Progenitor cell of endocrine pancreas (in vitro differentiated cells): ENCODE measurements around the gene CCDC112. TPM values are rescaled to one million over a fixed set of nuclear protein-coding genes. Genes with fewer than 3 reads are reported as not detected.

ENCODE experiments used
- DNase-seq: peaks from one replicate; pipeline ENCODE4 v3.0.0; 2021; ENCODE audit warnings: low spot score; ENCODE audit not compliant: unreplicated experiment
- H3K27ac Mint-ChIP-seq: 2 replicates; pipeline ENCODE4 v1.8.0; 2021; ENCODE audit warnings: mild to moderate bottlenecking, moderate library complexity, mixed read lengths
- H3K27me3 Mint-ChIP-seq: 2 replicates; pipeline ENCODE4 v1.8.0; 2021; ENCODE audit warnings: mixed read lengths
- H3K36me3 Mint-ChIP-seq: 2 replicates; pipeline ENCODE4 v1.8.0; 2022; ENCODE audit warnings: mixed read lengths; ENCODE audit not compliant: insufficient read depth
- H3K4me1 Mint-ChIP-seq: 2 replicates; pipeline ENCODE4 v1.8.0; 2021; ENCODE audit warnings: low read depth, mixed read lengths
- H3K4me3 Mint-ChIP-seq: 2 replicates; pipeline ENCODE4 v1.8.0; 2021; ENCODE audit warnings: low read depth, mild to moderate bottlenecking, moderate library complexity, mixed read lengths
- H3K9me3 Mint-ChIP-seq: 2 replicates; pipeline ENCODE4 v1.8.0; 2021; ENCODE audit warnings: low read depth, mixed read lengths
- total RNA-seq: library from RNA; stranded (reverse); gene quantifications from 2 replicates; pipeline ENCODE4 v1.2.1, GENCODE V29; 2021
- TF ChIP-seq, protein P1 (sequence below): fragments of 200-600 bp; sonication (generic); IDR thresholded peaks from one replicate; pipeline ENCODE4 v1.5.0; 2021; ENCODE audit warnings: antibody characterized with exemption, mild to moderate bottlenecking; ENCODE audit not compliant: unreplicated experiment

Gene CCDC112
- total RNA-seq, 1 donor from 2014 or later: 10.8 TPM

DNA sequence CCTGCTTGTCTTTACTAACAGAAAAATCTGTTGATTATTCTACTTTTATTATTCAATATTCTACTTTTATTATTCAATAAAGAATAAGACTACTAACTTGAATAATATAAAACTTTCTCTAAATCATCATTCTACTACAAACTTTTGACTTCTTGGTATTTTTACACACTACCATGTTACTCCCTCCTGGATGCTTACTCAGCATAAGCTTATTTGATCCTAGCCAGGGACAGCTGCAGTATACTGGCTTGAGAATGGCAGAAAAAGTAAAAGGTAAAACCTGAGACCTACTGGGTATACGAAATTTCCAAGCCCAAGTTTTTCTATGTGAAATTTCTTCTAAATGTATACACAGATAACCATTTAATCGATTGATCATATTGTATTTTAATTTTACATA, 59.9 kb downstream of the CCDC112 start:
- peaks cover 11% of the 10 kb centered on the region for H3K36me3 Mint-ChIP-seq
- peaks cover 6% of the 10 kb centered on the region for H3K4me1 Mint-ChIP-seq
- H3K27me3 Mint-ChIP-seq: no peaks in the 10 kb centered on the region
- no peak overlapping the region for H3K4me3 Mint-ChIP-seq
- TF ChIP-seq, protein P1, sequence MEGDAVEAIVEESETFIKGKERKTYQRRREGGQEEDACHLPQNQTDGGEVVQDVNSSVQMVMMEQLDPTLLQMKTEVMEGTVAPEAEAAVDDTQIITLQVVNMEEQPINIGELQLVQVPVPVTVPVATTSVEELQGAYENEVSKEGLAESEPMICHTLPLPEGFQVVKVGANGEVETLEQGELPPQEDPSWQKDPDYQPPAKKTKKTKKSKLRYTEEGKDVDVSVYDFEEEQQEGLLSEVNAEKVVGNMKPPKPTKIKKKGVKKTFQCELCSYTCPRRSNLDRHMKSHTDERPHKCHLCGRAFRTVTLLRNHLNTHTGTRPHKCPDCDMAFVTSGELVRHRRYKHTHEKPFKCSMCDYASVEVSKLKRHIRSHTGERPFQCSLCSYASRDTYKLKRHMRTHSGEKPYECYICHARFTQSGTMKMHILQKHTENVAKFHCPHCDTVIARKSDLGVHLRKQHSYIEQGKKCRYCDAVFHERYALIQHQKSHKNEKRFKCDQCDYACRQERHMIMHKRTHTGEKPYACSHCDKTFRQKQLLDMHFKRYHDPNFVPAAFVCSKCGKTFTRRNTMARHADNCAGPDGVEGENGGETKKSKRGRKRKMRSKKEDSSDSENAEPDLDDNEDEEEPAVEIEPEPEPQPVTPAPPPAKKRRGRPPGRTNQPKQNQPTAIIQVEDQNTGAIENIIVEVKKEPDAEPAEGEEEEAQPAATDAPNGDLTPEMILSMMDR: no peak
- no peak for DNase-seq
- no peak overlapping the region for H3K27ac Mint-ChIP-seq
- no peaks in the 10 kb centered on the region for H3K9me3 Mint-ChIP-seq

DNA sequence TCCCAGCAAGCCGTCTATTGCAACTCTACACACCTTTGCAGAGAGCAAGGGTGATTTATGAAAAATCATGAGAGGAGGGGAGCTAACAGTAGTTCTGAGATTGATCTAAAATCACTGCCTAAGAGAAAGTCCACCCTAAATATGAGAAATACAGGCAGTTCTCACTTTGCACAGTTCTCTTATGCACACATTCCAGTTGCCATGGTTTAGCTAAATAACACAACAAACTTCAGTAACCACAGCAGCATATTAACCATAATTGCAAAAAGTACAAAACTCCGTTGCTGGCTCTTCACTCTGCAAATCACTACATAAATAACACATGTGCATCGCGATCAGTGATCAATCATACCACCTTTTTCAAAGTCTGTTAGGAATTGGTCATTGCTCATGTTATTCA, 64.9 kb downstream of the CCDC112 start:
- H3K27ac Mint-ChIP-seq: no peak overlapping the region
- no peak overlapping the region for H3K4me3 Mint-ChIP-seq

DNA sequence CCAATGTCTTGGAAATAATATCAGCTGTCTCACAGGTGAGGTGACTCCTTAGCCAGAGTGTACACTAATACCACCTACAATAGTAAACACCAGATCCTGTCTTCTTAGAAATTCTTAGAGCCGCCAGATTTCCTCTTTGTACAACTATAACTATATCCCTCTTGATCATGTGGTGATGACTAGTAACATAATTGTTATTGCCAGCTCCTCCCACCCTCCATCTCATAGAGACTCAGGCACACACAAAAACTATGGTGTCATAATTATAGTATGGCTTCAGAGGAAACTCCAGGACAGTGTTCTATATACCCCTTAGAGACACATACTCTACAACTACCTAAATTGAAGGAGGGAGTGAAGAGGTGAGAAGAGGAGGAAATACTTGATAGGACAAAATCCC, 66.8 kb downstream of the CCDC112 start:
- Mint-ChIP-seq H3K27ac (no peak overlapping the region), H3K9me3 (no peaks in the 10 kb centered on the region), H3K27me3 (no peaks in the 10 kb centered on the region), H3K4me1 (no peaks in the 10 kb centered on the region), H3K4me3 (no peak overlapping the region), H3K36me3 (peaks cover 12% of the 10 kb centered on the region)
- TF ChIP-seq, protein P1: no peak
- no peak for DNase-seq

More for the DNA sequence above, 64.9 kb downstream of the CCDC112 start:
- peaks cover 13% of the 10 kb centered on the region for H3K36me3 Mint-ChIP-seq
- TF ChIP-seq, protein P1: no peak
- H3K9me3 Mint-ChIP-seq: no peaks in the 10 kb centered on the region
- no peaks in the 10 kb centered on the region for H3K4me1 Mint-ChIP-seq
- no peaks in the 10 kb centered on the region for H3K27me3 Mint-ChIP-seq
- DNase-seq: no peak

DNA sequence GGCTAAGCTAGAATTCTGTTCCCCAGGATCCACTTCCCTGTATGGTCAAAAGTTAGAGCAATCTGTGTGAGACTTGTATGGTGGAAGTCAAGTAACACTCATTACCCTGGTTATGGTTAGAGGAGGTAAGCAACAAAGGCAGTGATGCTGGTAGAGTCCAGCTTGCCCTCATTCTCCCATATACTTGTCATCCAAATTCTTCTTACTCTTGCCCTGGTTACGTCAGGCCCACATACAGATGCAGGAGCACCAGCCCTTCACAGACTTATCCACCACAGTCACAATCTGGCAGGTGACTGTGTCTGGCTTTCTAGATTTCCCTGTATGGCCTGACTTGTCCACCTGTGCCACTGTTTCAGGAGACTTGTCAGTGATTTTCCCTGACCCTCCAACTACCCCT, 69.2 kb downstream of the CCDC112 start:
- no peaks in the 10 kb centered on the region for H3K9me3 Mint-ChIP-seq
- TF ChIP-seq, protein P1: no peak

More for the DNA sequence above, 69.2 kb downstream of the CCDC112 start:
- Mint-ChIP-seq H3K36me3 (peaks cover 18% of the 10 kb centered on the region), H3K27ac (no peak overlapping the region), H3K4me3 (no peak overlapping the region), H3K4me1 (no peaks in the 10 kb centered on the region), H3K27me3 (no peaks in the 10 kb centered on the region)
- no peak for DNase-seq

Other genes with a start within 250 kb of the CCDC112 start
- 5.3 and 9.4 TPM in 2 replicates for gene TRIM36, start 126.7 kb downstream of the CCDC112 start, total RNA-seq
- 43.5 and 43.9 TPM in 2 replicates for gene PGGT1B, start 33.8 kb downstream of the CCDC112 start, total RNA-seq
- 18.1 and 18.4 TPM in 2 replicates for gene FEM1C, start 248.1 kb upstream of the CCDC112 start, total RNA-seq